Caki2 (cell line): ENCODE data around the gene RGL2. TPM values are rescaled to one million over a fixed set of nuclear protein-coding genes. Genes with fewer than 3 reads are reported as not detected.

Experiments
- DNase-seq: peaks from one replicate; pipeline ENCODE4 v3.0.0-alpha.2; 2015; ENCODE audit warnings: low read depth
- in situ Hi-C: cut with HindIII; loops from 2 replicates; pipeline ENCODE4 v1.10.0; 2016; ENCODE audit warnings: low sequenced_read_pairs, low pct_unique_long_range_greater_than_20kb, mixed read lengths
- total RNA-seq: library from RNA; depleted of rRNA; stranded (reverse); fragments of >200 nt; shearing (Covaris generic); gene quantifications from 2 replicates; pipeline ENCODE4 v1.2.3, GENCODE V29; 2014; ENCODE audit warnings: low replicate concordance; rRNA removed

Gene RGL2
- total RNA-seq, 1 experiment from 2014 or later: 53.7 TPM

DNA sequence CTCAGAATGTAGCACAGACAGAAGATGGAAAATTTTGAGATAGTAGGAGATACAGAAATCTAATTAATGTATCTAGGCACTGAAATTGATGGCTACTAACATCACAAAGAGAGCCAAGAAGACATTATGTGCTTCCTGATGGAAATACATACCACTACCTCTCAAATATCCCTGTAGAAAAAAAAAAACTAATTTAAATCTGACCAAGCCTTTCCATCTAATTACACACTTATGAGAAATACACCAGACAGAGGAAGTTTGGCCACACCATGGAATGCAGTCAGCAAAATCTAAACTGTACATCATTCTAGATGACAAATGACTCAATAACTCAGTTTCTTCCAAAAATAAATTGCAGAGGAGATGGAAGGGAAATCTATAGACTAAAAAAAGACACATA lies 46.0 kb downstream of the RGL2 start:
- in situ Hi-C loops: no loop called here
- no peak for DNase-seq

GRCh38 chr6:33251395-33252012 lies 47.2 kb downstream of the RGL2 start:
- DNase-seq: no peak
- in situ Hi-C loops: no loop called here

- DNase-seq: no peak
- in situ Hi-C loops: no loop called here
Measured at GRCh38 chr6:33250731-33251130, 48.0 kb downstream of the RGL2 start.

DNA sequence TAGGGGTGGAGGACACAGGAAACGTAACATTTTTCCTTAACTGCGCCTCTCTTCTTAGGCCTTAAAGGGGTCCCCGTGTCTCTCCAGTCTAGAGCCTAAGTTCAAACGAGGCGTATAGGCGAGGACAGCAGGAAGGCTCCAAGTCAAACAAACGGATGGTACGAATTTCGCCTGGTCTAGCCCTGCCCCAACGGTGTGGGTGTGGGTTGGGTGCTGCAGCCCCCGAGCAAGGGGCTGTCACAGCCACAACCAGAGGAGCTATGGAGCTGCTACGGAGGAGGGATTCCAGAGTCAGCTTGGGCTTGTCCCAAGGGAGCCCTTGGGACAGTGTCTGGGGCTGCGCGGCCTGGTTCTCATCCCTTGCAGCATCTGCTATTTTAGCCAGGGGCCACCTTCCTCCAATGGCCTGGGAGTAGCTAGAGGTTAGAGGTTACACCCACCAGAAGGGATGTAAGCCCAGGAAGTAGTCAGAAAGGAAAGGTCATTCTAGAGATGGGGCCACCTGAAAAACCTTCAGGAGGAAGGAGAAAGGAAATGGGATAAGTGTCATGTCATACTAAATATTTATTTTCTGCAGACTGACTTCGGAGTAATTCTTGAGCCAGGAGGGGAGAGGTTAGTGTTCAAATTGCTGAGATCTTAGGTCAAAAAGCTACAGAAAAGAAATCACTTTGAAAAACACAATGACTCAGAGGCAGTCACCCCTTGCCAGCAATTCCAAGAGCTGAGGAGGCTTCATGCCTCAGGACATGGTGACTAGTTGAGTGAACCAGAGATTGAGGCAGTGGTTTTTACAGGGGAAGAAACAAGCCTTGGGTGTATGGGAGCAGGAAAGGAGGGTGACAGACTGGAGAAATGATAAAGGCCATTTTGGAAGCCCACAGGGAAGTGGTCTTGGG lies 48.8 kb downstream of the RGL2 start:
- in situ Hi-C loops: no loop called here

DNA sequence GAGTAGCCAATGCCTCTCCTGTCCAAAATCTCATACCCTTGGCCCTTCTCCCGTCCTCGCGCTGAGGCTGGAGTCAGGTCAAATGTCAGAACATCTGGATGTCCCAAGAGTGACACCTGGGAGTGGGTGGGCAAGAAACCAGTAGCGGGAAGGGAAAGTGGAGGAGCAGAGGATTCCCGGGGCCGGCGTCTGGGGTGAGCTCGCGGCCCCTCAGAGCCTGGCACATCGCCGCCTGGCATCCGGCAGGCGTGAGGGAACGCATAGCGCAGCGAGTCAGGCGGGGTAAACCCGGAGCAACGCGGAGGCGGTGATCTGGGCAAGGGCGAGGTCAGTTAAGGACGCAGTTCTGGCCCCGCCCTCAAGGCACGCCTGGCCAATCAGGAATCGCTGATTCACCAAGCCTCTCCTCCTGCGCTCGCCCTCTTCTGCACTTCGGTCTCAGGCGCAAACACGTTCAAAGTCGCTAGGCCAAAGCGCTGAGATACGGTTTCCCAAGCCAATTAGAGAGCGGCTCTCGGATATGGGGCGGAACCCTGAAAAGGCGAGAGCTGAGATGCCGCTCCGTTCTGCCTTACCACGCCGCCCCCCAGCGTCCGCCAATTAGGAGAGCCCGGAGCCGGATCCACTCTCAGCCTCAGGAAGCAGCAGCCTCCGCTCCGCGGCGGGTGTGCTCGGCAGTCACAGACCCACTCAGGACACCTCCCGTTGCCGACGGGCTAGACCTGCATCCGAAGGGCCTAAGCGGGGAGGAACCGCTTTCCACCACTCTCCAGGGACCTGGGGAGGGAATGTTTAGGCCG lies 49.6 kb downstream of the RGL2 start:
- DNase-seq: peak; percentile 99
- in situ Hi-C loops: no loop called here

More for the DNA sequence above, 48.8 kb downstream of the RGL2 start:
- peak; percentile 64 for DNase-seq

DNA sequence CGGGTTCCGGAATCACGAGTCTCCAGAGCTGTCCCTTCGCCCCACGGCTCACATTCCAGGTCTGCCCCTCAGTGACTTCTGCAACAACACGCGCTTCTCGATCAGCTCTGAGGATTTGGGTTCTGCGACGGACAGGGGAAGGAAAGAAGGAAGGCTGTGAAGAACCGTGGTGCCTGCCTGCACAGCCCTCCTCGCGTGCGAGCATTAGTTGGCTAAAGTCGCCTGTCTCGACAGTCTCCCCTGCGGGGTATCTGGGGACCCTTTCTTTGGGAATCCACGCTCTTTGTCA lies 50.2 kb downstream of the RGL2 start:
- DNase-seq: no peak
- in situ Hi-C loops: no loop called here

- peak; percentile 73 for DNase-seq
- in situ Hi-C loops: no loop called here
Measured at GRCh38 chr6:33247977-33248642, 50.6 kb downstream of the RGL2 start.

DNA sequence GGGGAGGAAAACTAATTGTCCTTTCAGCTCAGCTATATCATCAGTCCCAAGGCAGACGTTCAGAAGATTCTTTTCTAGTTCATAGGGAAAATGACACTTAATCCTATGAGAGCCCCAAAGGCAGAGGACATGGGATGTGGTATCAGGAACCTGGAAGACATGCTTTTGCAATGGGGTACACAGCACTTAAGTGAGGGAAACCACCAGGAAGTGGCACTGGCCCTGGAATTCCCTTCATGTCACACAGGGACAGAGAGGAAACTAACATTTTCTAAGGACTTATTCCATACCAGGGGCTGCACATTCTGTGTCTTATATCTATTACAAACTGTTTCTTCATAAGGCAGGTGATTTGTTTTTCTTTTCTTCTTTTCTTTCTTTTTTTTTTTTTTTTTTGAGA lies 55.3 kb downstream of the RGL2 start:
- in situ Hi-C loops: no loop called here
- DNase-seq: no peak

DNA sequence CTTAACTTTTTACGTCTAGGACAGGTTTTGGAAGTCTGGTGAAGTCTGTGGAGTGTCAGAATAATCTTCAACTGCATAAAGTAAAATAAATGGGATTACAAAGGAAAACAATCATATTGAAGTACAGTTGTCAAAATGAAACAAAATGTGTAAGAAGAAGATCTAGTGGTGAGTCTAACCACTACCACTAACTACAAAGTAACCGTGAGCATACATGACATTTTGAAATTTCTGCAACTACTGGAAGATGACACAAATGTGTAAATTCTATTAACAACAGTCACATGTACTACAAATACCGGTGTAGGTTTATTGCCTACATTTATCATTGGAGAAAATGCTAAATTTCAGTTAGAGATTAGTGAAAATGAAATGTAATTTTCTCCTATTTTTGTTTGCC lies 56.8 kb downstream of the RGL2 start:
- in situ Hi-C loops: no loop called here
- no peak for DNase-seq

Other genes with a start within 250 kb of the RGL2 start
- not detected in 2 replicates for gene HLA-DPA1, start 225.3 kb downstream of the RGL2 start, total RNA-seq
- gene HLA-DPB1, start 223.0 kb downstream of the RGL2 start, total RNA-seq: not detected in 2 replicates
- 0.20 and 1.4 TPM in 2 replicates for gene COL11A2, start 106.5 kb downstream of the RGL2 start, total RNA-seq
- 25.1 and 30.0 TPM in 2 replicates for gene RXRB, start 98.3 kb downstream of the RGL2 start, total RNA-seq
- gene SLC39A7, start 98.1 kb downstream of the RGL2 start, total RNA-seq: 232 and 245 TPM in 2 replicates
- gene HSD17B8, start 94.3 kb downstream of the RGL2 start, total RNA-seq: 41.2 and 79.7 TPM in 2 replicates
- 51.4 and 56.9 TPM in 2 replicates for gene RING1, start 90.4 kb downstream of the RGL2 start, total RNA-seq
- 21.1 and 27.6 TPM in 2 replicates for gene VPS52, start 27.1 kb downstream of the RGL2 start, total RNA-seq
- gene RPS18, start 26.9 kb downstream of the RGL2 start, total RNA-seq: 3,205 and 3,207 TPM in 2 replicates
- gene B3GALT4, start 21.8 kb downstream of the RGL2 start, total RNA-seq: not detected in 2 replicates
- gene WDR46, start 9.7 kb downstream of the RGL2 start, total RNA-seq: 92.5 and 98.2 TPM in 2 replicates
- gene PFDN6, start 9.3 kb downstream of the RGL2 start, total RNA-seq: 151 and 264 TPM in 2 replicates
- gene TAPBP, start 15.1 kb upstream of the RGL2 start, total RNA-seq: 132 and 145 TPM in 2 replicates
- gene ZBTB22, start 18.8 kb upstream of the RGL2 start, total RNA-seq: 16.1 and 16.6 TPM in 2 replicates
- 56.5 and 59.5 TPM in 2 replicates for gene DAXX, start 24.0 kb upstream of the RGL2 start, total RNA-seq
- 176 and 179 TPM in 2 replicates for gene KIFC1, start 92.9 kb upstream of the RGL2 start, total RNA-seq
- gene PHF1, start 112.1 kb upstream of the RGL2 start, total RNA-seq: 32.5 and 43.2 TPM in 2 replicates
- 303 and 346 TPM in 2 replicates for gene CUTA, start 119.2 kb upstream of the RGL2 start, total RNA-seq
- gene SYNGAP1, start 121.1 kb upstream of the RGL2 start, total RNA-seq: 0.14 TPM in 2 replicates
- gene ZBTB9, start 155.6 kb upstream of the RGL2 start, total RNA-seq: 14.3 and 39.3 TPM in 2 replicates